ENCODE results near the gene TBC1D22A. TPM values are rescaled to one million over a fixed set of nuclear protein-coding genes. Genes with fewer than 3 reads are reported as not detected.

Gene TBC1D22A
- total and polyA plus RNA-seq, 2 donors (not counting 3 experiments of a cell fraction or from before 2014, with no cell fraction given) = 26.1 to 32.4 TPM

- DNase-seq (ENCODE audit: low read depth, low spot score) (no peak), FAIRE-seq (no peak)
- no TSS peak for BruUV-seq (replicated peaks)
- Histone ChIP-seq H3K9me1 (replicated peaks; ENCODE audit: control insufficient read depth, extremely low read depth, insufficient read depth, low read length) (no peaks in the 10 kb centered on the region), H3K4me1 (ENCODE audit: control insufficient read depth, extremely low read depth, insufficient read depth, low read length) (no peaks in the 10 kb centered on the region), H3K36me3 (ENCODE audit: control insufficient read depth in 2 of 2, extremely low read depth in 1 of 2, insufficient read depth in 2 of 2, low read length in 2 of 2) (peaks cover 0 to 4% of the 10 kb centered on the region in 2 experiments), H3K79me2 (ENCODE audit: control insufficient read depth, insufficient read depth, low read length) (no peaks in the 10 kb centered on the region), H3K4me3 (replicated peaks in 1 of 3; ENCODE audit: insufficient read depth in 1 of 3, low read depth in 1 of 3, low read length in 3 of 3) (no peak overlapping the region), H3K27ac (ENCODE audit: insufficient read depth, low read depth, low read length) (no peak overlapping the region), H2AFZ (ENCODE audit: low read depth, low read length) (no peak overlapping the region), H3K27me3 (ENCODE audit: control insufficient read depth in 2 of 2, insufficient read depth in 2 of 2, low read length in 2 of 2) (no peaks in the 10 kb centered on the region), H3K9me3 (replicated peaks; ENCODE audit: control insufficient read depth, insufficient read depth, low read length) (no peaks in the 10 kb centered on the region), H3K9ac (replicated peaks; ENCODE audit: extremely low read depth, insufficient read depth, low read length) (no peak overlapping the region), H4K20me1 (replicated peaks; ENCODE audit: control insufficient read depth, extremely low read depth, insufficient read depth, low read length) (no peaks in the 10 kb centered on the region), H3K4me2 (ENCODE audit: insufficient read depth, low read length) (no peak overlapping the region)
- POLR2A ChIA-PET = no interaction called here
- TF ChIP-seq EZH2 (IDR thresholded peaks at IDR 0.05; ENCODE audit: borderline replicate concordance, low read depth, low read length, severe bottlenecking) (no peak), FOS (IDR thresholded peaks at IDR 0.05; ENCODE audit: borderline replicate concordance, insufficient read depth, low read length) (no peak), POLR2AphosphoS5 (IDR thresholded peaks at IDR 0.05; ENCODE audit: insufficient read depth, low read depth, low read length) (no peak), JUN (IDR thresholded peaks at IDR 0.05; ENCODE audit: borderline replicate concordance, insufficient read depth, insufficient read length, low read depth) (no peak), GATA2 (IDR thresholded peaks at IDR 0.05; ENCODE audit: insufficient read depth, insufficient read length, low read depth, low read length) (no peak), CTCF (IDR thresholded peaks at IDR 0.05; ENCODE audit: extremely low read depth in 1 of 2, insufficient read depth in 1 of 2, low read depth in 1 of 2, low read length in 2 of 2) (no peak)
- CTCF ChIA-PET = interaction anchor here (1.0 to 2.4 kb wide), 4 partner anchors 11 to 150 kb away, joined by 3 to 28 read pairs (median 4); no protein-coding TSS in a partner anchor
- dilution Hi-C loops (cut with MboI; ENCODE audit: extremely low pct_ligation_motif_present, low sequenced_read_pairs) (no loop called here), intact Hi-C loops (cut with micrococcal nuclease) (loop anchor here (5.0 kb wide), 1 partner anchor 148 kb away; no protein-coding TSS in a partner anchor)
Observed at GRCh38 chr22:46995501-46996360, 233.3 kb downstream of the TBC1D22A start.
